GM19035 (cell line): ENCODE data around the gene SRRM1.
"Not testable (repeated sequence)": the region's sequence is repeated elsewhere in the genome, so short reads cannot be mapped to it uniquely, and the experiment has no call there.

Source experiments
- ATAC-seq: cut with Tn5 transposase; IDR thresholded peaks from one replicate; pipeline ENCODE4 v1.9.1; 2021; ENCODE audit not compliant: unreplicated experiment

SRRM1 gene

GRCh38 chr1:24714859-24715520 lies 71.9 kb downstream of the SRRM1 start:
- no peak for ATAC-seq

GRCh38 chr1:24715658-24716057 lies 72.6 kb downstream of the SRRM1 start:
- ATAC-seq = no peak

GRCh38 chr1:24717887-24718650 lies 75.0 kb downstream of the SRRM1 start:
- no peak for ATAC-seq

- ATAC-seq = no peak
Measured at GRCh38 chr1:24720152-24720551, 77.0 kb downstream of the SRRM1 start.

GRCh38 chr1:24721533-24721932 lies 78.4 kb downstream of the SRRM1 start:
- ATAC-seq = no peak

- ATAC-seq = not testable (repeated sequence)
Measured at GRCh38 chr1:24722073-24723035, 79.3 kb downstream of the SRRM1 start.
